ENCODE measurements around the gene RAF1. TPM values are rescaled to one million over a fixed set of nuclear protein-coding genes. Genes with fewer than 3 reads are reported as not detected.

Gene RAF1
- total RNA-seq, 4 donors from 2014 or later: 212 to 346 (median 246) TPM

DNA sequence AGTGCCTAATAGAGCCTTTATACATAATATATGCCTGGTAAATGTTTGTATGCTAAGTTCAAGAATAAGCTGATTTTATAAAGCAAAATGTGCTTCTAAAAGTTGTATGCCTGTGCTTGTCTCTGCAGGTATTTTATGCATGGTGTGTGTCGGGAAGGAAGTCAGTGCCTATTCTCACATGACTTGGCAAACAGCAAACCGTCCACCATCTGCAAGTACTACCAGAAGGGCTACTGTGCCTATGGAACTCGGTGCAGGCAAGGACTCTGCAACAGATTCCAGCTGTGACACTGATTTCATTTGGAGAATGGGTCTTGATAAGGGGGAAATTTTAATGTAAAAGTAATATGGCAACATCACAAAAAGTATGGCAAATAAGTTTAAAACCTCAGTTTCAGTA, 95.2 kb downstream of the RAF1 start:
- peak in 1 of 2 donors; percentile 43 for ATAC-seq
- H3K4me3 ChIP-seq: no peak overlapping the region
- no peak for DNase-seq
- H3K9me3 ChIP-seq: no peaks in the 10 kb centered on the region
- TF ChIP-seq, protein P1, sequence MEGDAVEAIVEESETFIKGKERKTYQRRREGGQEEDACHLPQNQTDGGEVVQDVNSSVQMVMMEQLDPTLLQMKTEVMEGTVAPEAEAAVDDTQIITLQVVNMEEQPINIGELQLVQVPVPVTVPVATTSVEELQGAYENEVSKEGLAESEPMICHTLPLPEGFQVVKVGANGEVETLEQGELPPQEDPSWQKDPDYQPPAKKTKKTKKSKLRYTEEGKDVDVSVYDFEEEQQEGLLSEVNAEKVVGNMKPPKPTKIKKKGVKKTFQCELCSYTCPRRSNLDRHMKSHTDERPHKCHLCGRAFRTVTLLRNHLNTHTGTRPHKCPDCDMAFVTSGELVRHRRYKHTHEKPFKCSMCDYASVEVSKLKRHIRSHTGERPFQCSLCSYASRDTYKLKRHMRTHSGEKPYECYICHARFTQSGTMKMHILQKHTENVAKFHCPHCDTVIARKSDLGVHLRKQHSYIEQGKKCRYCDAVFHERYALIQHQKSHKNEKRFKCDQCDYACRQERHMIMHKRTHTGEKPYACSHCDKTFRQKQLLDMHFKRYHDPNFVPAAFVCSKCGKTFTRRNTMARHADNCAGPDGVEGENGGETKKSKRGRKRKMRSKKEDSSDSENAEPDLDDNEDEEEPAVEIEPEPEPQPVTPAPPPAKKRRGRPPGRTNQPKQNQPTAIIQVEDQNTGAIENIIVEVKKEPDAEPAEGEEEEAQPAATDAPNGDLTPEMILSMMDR (IDR thresholded peaks at IDR 0.05 in 4 of 5, conservative IDR thresholded peaks at IDR 0.05 in 1 of 5): no peak
- no peak for TF ChIP-seq POLR2A (IDR thresholded peaks at IDR 0.05)
- peak overlapping the region in 1 of 4 donors; percentile 6 for H3K27ac ChIP-seq
- peaks cover 0 to 45% of the 10 kb centered on the region in 2 donors for H3K36me3 ChIP-seq
- in situ Hi-C loops (cut with MboI; ENCODE audit: low sequenced_read_pairs in 4 of 4) (loop anchor here in 1 of 4 donors (25.0 kb wide), 1 partner anchor 144 kb away; no protein-coding TSS in a partner anchor), intact Hi-C loops (cut with DNase I; ENCODE audit: low total_unique reads) (loop anchor here (5.0 kb wide), 1 partner anchor 34 kb away; no protein-coding TSS in a partner anchor)
- no peaks in the 10 kb centered on the region for H3K27me3 ChIP-seq
- peaks cover 14 to 20% of the 10 kb centered on the region in 2 donors for H3K4me1 ChIP-seq

DNA sequence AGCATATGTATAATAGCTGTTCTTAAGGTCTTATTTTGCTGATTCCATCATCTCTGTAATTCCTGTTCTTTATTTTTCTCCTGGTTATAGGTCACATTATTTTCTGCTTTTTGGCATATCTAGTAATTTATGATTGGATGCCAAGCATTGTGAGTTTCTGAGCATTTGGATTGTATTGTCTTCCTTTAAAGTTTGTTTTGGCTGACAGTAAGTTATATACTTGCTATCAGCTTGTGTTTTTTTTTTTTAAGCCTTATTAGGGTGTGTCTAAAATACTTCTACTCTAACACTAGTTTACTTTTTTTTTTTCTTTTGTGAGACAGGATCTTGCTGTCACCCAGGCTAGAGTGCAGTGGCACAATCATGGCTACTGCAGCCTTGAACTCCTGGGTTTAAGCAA, 96.9 kb downstream of the RAF1 start:
- H3K4me1 ChIP-seq: peaks cover 29 to 32% of the 10 kb centered on the region in 2 donors
- in situ Hi-C loops (cut with MboI; ENCODE audit: low sequenced_read_pairs in 4 of 4) (loop anchor here in 1 of 4 donors (25.0 kb wide), 1 partner anchor 145 kb away; no protein-coding TSS in a partner anchor), intact Hi-C loops (cut with DNase I; ENCODE audit: low total_unique reads) (loop anchor here (5.0 kb wide), 1 partner anchor 35 kb away; no protein-coding TSS in a partner anchor)

DNA sequence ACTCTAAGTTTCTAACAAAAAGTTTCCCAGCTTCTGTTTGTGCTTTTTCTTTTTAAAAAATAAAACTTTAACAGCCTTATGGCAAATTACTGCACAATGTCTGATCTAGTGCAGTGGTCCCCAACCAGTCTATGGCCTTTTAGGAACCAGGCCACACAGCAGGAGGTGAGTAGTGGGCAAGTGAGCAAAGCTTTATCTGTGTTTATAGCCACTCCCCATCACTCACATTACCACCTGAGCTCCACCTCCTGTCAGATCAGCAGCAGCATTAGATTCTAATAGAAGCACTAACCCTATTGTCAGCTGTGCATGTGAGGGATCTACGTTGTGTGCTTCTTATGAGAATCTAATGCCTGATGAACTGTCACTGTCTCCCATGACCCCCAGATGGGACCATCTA, 101.5 kb downstream of the RAF1 start:
- Histone ChIP-seq H3K9me3 (no peaks in the 10 kb centered on the region), H3K27ac (peak overlapping the region; percentile 66 to 99 (median 96)), H3K4me1 (peaks cover 66 to 71% of the 10 kb centered on the region in 2 donors), H3K27me3 (no peaks in the 10 kb centered on the region), H3K36me3 (no peaks in the 10 kb centered on the region), H3K4me3 (no peak overlapping the region)
- intact Hi-C loops (cut with DNase I; ENCODE audit: low total_unique reads) (no loop called here), in situ Hi-C loops (cut with MboI; ENCODE audit: low sequenced_read_pairs in 4 of 4) (loop anchor here in 1 of 4 donors (25.0 kb wide), 1 partner anchor 150 kb away; no protein-coding TSS in a partner anchor)
- no peak for DNase-seq
- TF ChIP-seq, protein P1 (IDR thresholded peaks at IDR 0.05 in 4 of 5, conservative IDR thresholded peaks at IDR 0.05 in 1 of 5): no peak
- TF ChIP-seq POLR2A (IDR thresholded peaks at IDR 0.05): no peak
- ATAC-seq: no peak

More for the DNA sequence above, 96.9 kb downstream of the RAF1 start:
- ATAC-seq: no peak
- DNase-seq: no peak
- Histone ChIP-seq H3K9me3 (no peaks in the 10 kb centered on the region), H3K27ac (no peak overlapping the region), H3K27me3 (no peaks in the 10 kb centered on the region), H3K4me3 (no peak overlapping the region), H3K36me3 (peaks cover 0 to 27% of the 10 kb centered on the region in 2 donors)
- TF ChIP-seq POLR2A (IDR thresholded peaks at IDR 0.05): no peak
- TF ChIP-seq, protein P1 (IDR thresholded peaks at IDR 0.05 in 4 of 5, conservative IDR thresholded peaks at IDR 0.05 in 1 of 5): no peak

DNA sequence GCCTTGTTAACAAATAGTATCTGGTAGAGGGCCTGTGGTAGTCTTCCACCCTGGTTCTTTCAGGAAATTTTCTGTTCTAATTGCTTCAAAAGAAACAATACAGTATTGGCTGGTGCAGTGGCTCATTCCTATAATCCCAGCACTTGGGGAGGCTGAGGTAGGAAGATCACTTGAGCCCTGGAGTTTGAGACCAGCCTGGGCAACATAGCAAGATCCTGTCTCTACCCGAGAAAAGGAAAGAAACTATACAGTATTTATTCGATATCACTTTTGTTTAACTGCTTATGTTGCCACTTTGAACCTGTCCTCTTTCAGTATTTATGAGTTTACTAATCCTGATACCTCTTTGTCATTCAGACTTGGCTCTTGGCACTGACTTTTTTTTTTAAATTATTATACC, 102.5 kb downstream of the RAF1 start:
- TF ChIP-seq, protein P1 (IDR thresholded peaks at IDR 0.05 in 4 of 5, conservative IDR thresholded peaks at IDR 0.05 in 1 of 5): no peak
- no peak for TF ChIP-seq POLR2A (IDR thresholded peaks at IDR 0.05)
- DNase-seq: no peak
- no peak for ATAC-seq
- H3K9me3 ChIP-seq: no peaks in the 10 kb centered on the region
- intact Hi-C loops (cut with DNase I; ENCODE audit: low total_unique reads): no loop called here
- H3K36me3 ChIP-seq: no peaks in the 10 kb centered on the region
- H3K27me3 ChIP-seq: no peaks in the 10 kb centered on the region
- peaks cover 66 to 72% of the 10 kb centered on the region in 2 donors for H3K4me1 ChIP-seq
- no peak overlapping the region for H3K4me3 ChIP-seq
- in situ Hi-C loops (cut with MboI; ENCODE audit: low sequenced_read_pairs in 4 of 4): loop anchor here in 1 of 4 donors (25.0 kb wide), 1 partner anchor 151 kb away; no protein-coding TSS in a partner anchor
- H3K27ac ChIP-seq: peak overlapping the region; percentile 96 to 99 (median 98)
